Adipose tissue (tissue), 3 donors: ENCODE measurements around the gene TOR1B. TPM values are rescaled to one million over a fixed set of nuclear protein-coding genes. Genes with fewer than 3 reads are reported as not detected.

Source experiments
- H3K27ac ChIP-seq: one replicate; pipeline ENCODE4 v1.5.1; 2013; ENCODE audit warnings: low read depth, low read length
- WGBS, 3 donors: extraction: QIAGEN DNeasy Blood & Tissue Kit; methylation state at CpG; one replicate each; pipeline ENCODE4 v1.1.7; 2013; 5-methylcytosine and 5-hydroxymethylcytosine counted together
- polyA plus RNA-seq, 3 donors: library from polyadenylated mRNA; stranded (reverse); fragments of 200-250 nt; gene quantifications; one replicate each; pipeline ENCODE4 v1.2.3, GENCODE V29; 2013
- donor health status: healthy with polysubstance abuse.
- donor health status: Bipolar disorder and iron deficiency.
- donor health status: healthy.

TOR1B gene
- polyA plus RNA-seq, 3 donors: 10.1 to 12.6 (median 10.9) TPM

GRCh38 chr9:129834489-129835127, 31.6 kb downstream of the TOR1B start:
- peak overlapping the region; percentile 19 for H3K27ac ChIP-seq
- WGBS, 3 donors: 1 to 2% (median 1%) methylated on average over 32 of the region's 32 CpGs

DNA sequence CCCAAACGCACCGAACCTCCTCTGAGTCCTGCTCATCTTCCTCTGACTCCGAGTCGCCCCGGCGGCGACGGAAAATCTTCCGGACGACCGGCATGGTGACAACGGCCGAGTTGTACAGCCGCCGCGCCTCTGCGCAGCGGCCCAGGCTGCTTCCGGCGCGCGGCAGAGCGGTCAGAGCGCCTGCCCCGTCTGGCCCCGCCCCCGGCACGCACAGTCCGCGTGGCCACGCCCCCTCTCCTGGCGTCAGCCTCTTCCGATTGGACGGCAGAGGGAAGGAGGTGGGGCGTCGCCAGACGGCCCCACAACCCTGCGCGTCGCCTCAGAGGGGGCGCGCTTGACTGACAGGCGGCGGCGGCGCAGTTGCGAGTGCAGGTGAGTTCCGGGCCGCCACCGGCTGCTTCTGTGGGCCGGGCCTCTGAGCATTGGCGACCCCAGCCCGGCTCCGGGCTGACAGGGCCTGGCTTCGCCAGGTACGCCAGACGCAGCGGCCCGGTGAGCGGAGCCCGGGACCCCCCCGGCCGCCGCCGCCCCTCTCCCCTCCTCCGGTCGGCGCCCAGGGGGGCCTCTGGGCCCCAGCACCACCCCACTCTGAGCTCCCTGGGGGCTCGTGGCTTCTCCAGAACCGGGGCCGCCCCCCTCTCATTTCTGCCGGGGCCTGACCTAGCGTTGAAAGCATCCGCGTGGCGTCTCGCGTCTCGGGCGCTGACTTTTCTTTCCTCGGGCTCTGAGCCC, 32.3 kb downstream of the TOR1B start, which contains the start of the genes C9orf78 and USP20:
TSS of gene C9orf78 (minus strand) at position 148 of the 732 bp plus-strand sequence. CDS start at position 94, 54 bp downstream.
TSS of gene USP20 (plus strand) at position 331 of the 732 bp plus-strand sequence. CDS start 17,098 bp downstream, outside the sequence.
- WGBS, 3 donors: 0 to 1% (median 1%) methylated on average over 66 to 81 of the region's 81 CpGs
- peak within 1 kb of the TSS; percentile 19 for H3K27ac ChIP-seq

DNA sequence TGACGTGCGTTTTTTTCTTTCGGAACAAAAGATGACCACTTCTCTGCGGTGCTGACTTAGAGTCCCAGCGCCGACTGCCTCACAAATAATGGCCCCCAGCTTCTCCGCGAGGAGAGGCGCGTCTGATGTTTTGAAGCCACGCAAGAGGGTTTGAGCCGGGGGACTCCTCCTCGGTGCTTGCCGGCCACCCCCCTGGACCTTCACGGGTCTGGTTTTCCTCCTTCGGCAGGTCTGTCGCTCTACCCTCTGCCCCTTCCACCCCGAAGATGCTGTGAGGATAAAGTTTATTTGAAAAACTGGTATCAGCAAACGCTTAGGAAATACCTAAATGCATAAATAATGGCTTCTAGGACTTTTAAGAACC, 32.9 kb downstream of the TOR1B start:
- no peak overlapping the region for H3K27ac ChIP-seq
- WGBS, 3 donors: 0 to 1% (median 0%) methylated on average over 19 of the region's 19 CpGs

- 29 to 37% (median 35%) methylated on average over 16 of the region's 16 CpGs for WGBS, 3 donors
Measured at GRCh38 chr9:129836311-129837007, 33.5 kb downstream of the TOR1B start.

DNA sequence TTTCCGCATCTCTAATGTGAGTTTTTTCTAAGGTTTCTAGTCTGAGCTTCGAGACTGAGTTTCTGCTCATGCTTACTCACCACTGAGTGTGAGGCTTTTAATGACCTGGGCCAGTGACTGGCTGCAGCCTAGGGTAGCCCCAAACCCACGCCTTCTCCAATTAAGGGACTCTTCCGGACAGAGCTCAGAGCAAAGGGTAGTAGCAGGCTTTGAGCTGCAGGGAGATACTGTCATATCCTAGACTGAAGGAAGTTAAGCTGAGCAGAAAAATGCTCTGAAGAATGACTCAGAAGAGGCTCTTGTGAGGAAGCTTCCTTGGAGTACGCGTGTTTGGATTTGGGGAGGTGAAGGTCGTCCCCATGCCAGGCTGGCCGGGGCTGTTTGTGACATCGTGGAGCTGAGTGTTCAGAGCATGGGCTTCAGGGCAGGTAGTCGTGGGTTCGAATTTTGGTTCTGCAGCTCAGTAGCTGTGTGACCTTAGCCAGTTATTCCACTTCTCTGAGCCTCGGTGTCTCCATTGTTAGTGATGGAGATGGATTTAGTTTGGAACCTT, 35.8 kb downstream of the TOR1B start:
- no peak overlapping the region for H3K27ac ChIP-seq
- 85 to 87% (median 86%) methylated on average over 12 of the region's 12 CpGs for WGBS, 3 donors

More at GRCh38 chr9:129836311-129837007, 33.5 kb downstream of the TOR1B start:
- H3K27ac ChIP-seq: no peak overlapping the region

DNA sequence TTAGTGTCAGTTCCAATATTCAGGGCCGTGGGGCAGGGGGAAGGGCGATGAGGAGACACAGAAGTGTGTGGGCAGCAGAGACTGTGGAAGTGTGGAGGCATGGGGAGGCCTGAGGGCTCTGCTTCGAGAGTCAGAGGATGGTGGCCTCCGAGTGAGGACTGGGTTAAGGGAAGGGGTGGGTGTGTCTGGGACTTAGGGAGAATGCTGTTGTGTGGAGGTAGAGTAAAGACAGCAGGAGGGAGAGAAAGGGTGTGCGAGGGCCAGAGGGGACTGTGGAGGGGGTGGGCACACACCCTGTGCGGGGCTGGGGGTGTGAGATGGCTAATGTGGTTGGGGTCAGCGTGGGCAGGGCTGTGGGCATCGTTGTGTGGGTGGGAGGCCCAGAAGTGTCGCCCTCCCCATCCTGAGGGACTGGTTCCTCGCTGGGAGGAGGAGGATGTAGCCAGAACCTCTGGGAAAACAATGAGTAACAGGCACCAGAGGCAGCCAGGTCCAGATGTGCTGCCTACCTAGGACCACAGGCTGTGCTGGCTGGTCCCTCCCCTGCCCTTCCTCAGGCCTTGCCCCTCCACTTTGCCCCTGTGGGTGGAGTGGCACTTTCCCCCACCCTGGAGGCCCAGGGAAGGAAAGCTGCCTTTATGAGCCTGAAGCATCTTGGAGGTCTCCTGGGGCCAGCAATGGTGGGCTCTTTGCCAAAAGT, 36.5 kb downstream of the TOR1B start:
- H3K27ac ChIP-seq: no peak overlapping the region
- 73 to 84% (median 76%) methylated on average over 9 to 10 of the region's 10 CpGs for WGBS, 3 donors

GRCh38 chr9:129840034-129840433, 37.0 kb downstream of the TOR1B start:
- no peak overlapping the region for H3K27ac ChIP-seq
- 76 to 78% (median 76%) methylated on average over 8 of the region's 8 CpGs for WGBS, 3 donors

DNA sequence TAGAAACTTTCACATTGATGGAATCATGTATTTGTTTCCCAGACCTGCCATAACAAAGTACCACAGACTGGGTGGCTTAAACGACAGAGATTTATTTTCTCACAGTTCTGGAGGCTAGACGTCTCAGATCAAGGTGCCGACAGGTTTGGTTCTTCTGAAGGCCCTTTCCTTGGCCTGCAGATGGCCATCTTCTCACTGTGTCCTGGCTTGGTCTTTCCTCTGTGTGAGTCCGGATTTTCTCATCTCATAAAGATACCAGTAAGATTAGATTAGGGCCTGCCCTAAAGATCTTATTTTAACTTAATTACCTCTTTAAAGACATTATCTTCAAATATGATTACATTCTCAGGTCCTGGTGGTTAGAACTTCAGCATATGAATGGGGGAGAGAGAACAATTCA, 38.1 kb downstream of the TOR1B start:
- H3K27ac ChIP-seq: no peak overlapping the region
- WGBS, 3 donors: 40 to 81% (median 81%) methylated on average over 4 of the region's 4 CpGs

GRCh38 chr9:129845373-129845772, 42.4 kb downstream of the TOR1B start:
- no peak overlapping the region for H3K27ac ChIP-seq
- WGBS, 3 donors: 53 to 61% (median 61%) methylated on average over 2 of the region's 2 CpGs

- H3K27ac ChIP-seq: no peak overlapping the region
- 75 to 88% (median 80%) methylated on average over 4 of the region's 4 CpGs for WGBS, 3 donors
Measured at GRCh38 chr9:129848712-129849441, 45.9 kb downstream of the TOR1B start.

DNA sequence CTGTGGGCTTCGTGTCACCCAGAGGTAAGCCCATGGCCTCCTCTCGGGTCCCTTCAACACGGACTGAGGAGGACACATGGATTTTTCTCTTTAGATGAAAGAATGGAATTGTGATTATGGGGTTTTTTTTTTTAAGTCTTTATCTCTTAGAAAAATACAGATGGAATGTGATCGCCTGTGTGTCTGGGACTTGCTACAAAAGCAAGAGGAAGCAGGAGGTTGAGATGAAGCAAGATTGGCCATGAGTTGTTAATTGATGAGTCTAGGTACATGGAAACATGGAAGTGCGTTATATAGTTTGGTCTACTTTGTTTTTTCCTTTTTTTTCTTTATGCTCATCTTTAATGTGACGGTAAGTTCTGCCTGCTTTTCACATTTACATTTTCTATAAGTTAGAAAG, 46.9 kb downstream of the TOR1B start:
- no peak overlapping the region for H3K27ac ChIP-seq

DNA sequence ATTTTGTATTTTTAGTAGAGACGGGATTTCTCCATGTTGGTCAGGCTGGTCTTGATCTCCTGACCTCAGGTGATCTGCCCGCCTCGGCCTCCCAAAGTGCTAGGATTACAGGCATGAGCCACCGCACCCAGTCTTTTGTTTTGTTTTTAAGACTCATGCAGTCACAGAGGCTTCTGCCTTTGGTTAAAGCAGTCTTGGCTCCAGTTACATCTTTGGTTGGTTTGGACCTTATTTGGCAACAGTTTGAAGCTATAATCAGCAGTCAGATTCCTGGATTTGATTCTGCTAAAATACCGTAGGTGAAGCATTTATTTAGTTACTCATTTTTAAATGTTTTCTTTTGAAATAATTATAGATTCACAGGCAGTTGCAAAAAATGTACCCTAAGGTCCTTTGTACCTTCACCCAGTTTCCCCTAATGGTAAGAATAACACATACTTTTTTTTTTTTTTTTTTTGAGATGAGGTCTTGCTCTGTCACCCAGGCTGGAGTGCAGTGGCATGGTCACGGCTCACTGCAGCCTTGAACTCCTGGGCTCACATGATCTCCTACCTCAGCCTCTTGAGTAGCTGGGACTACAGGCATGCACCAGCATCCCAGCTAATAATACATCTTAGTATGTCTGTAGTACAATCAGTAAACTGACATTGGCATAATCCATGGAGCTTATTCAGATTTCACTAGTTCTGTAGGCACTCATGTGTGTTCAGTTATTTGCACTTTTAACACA, 48.0 kb downstream of the TOR1B start:
- no peak overlapping the region for H3K27ac ChIP-seq
- 76 to 89% (median 88%) methylated on average over 6 of the region's 6 CpGs for WGBS, 3 donors

More for the DNA sequence above, 46.9 kb downstream of the TOR1B start:
- WGBS, 3 donors: 77 to 81% (median 80%) methylated on average over 6 of the region's 6 CpGs

DNA sequence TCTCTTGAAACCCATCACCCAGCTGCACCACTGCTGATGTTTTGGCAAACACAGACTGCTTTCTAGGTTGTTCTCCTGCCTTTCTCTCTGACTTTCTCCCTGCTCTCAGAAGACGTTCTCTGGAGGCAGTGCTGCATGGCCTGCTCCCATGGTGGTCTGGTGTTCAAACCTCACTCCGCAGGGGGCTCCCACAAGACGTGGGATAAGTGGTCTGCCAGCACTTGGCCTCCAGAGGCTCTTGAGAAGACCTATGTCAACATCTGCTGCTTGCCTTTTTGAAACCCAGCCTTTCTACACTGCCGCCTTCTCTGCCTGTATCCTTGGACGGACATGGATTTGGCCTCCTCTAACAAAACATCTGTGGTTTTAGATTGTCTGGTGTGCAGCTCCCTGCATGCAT, 48.8 kb downstream of the TOR1B start:
- no peak overlapping the region for H3K27ac ChIP-seq
- WGBS, 3 donors: 68 to 84% (median 75%) methylated on average over 5 of the region's 5 CpGs

DNA sequence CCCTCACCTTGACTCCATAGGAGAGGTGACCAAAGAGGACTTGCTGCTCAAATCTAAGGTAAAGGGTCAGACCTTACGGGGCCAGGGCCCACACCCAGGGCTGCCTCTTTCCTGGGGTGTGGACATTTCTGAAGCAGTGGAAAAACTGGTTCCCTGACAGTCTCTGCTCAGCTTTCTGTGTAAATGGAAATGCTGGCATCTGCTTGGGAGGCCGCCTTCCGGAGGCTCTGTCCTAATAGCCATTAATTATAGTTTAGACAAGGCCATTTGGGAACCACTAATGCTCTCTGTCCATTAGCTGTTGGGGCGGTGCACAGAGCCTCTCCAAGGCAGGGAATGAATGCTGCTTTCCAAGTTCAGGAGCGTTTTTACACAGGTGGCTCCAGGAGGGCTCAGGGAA, 49.6 kb downstream of the TOR1B start:
- H3K27ac ChIP-seq: no peak overlapping the region
- 58 to 83% (median 62%) methylated on average over 5 of the region's 5 CpGs for WGBS, 3 donors

DNA sequence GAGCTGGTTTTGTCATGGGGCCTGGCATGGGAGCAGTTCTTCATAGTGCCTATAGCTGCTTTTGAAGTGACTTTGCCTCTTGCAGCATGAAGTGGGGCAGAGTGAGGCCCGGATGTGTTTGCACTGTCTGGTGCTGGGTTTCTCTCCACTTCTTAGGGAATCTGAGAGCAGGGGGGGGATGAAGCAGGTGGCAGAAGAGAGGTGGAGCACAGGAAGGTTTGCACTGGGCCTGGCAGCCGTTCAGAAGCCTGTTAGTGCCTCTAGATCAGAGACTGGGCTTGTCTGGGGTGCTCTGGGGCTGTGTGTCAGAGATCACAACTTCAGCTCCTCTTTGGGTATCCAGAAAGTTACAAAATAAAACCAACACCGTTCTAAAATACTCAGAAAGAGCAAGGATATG, 50.6 kb downstream of the TOR1B start:
- WGBS, 3 donors: 48 to 71% (median 50%) methylated on average over 3 of the region's 3 CpGs
- no peak overlapping the region for H3K27ac ChIP-seq

DNA sequence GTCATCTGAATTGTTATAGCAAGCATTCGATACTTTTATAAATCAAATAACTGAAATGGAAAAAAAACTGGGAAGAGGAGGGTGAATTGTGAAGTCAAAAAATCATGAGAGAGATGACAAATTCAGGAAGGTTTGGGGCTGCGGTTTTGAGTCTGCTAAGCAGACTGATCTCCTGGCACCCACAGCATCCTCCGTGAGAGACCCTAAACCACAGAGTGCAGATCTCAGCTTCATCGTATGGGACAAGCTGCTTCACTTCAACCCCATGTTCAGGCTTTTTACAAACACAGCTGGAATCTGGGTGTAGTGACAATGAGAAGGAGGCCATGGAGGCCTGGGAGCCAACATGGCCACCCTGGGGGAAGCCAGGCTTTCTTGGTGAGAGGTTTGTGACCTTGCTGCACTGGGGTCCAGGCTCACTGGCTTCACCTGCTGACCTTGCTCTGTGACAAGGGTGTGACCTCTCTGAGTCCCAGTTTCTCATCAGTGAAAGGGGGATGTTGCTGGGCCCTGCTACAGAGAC, 51.7 kb downstream of the TOR1B start:
- H3K27ac ChIP-seq: no peak overlapping the region
- WGBS, 3 donors: 88 to 94% (median 90%) methylated on average over 4 of the region's 4 CpGs

DNA sequence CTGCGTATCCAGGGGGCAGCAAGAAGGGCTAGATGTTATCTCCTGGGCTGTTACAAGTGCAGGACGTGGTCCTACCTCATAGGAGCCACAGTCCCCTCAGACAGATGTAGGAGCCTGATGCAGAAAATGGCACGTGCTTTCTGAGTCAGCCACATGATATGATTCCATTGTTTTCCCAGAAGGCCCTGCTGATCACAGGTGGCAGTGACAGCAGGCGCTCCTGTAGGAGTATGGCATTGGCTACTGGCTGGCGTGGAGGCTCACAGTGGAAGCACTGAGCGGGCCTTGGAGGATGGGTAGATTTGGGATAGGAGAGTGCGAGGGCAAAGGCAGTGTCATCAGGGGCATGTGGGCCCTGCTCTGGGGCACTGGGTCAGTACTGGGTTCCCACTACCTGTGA, 54.2 kb downstream of the TOR1B start:
- no peak overlapping the region for H3K27ac ChIP-seq
- WGBS, 3 donors: 89 to 92% (median 90%) methylated on average over 7 of the region's 7 CpGs
